Stimulated activated CD4-positive, alpha-beta T cell treated with anti-CD3 and anti-CD28 coated beads, TNF-alpha, amount 100 ng/mL, for 24 hours (primary cell): ENCODE measurements around the gene CWC27.
"Not testable (repeated sequence)": the region's sequence is repeated elsewhere in the genome, so short reads cannot be mapped to it uniquely, and the experiment has no call there.

ENCODE experiments used
- DNase-seq, 3 experiments: peaks; one replicate each; pipeline ENCODE4 v3.0.0-alpha.2; 2020; ENCODE audit warnings: low read depth in 3 of 3

CWC27 gene

GRCh38 chr5:64838803-64839202 is 70.1 kb downstream of the CWC27 start:
- no peak for DNase-seq

DNA sequence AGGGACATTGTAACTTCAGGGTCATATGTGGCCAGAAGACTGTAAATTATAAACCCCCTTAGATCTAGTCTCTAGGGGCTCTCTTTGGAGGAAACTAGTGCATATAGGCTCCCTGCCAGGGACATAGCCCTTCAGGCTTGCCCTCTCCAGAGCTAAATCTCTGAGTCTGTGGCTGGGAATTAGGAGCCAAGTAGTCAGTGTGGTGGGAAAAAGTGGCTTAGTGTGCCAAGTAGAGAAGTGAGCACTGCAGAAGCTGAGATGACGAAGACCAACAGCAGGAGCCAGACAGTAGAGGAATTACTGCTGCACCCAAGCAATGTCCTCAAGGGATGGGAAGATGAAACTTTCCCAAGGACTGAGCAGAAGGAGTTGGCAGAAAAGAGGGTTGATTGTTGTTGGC is 71.2 kb downstream of the CWC27 start:
- DNase-seq, result no peak

GRCh38 chr5:64840958-64841357 is 72.2 kb downstream of the CWC27 start:
- no peak for DNase-seq

DNA sequence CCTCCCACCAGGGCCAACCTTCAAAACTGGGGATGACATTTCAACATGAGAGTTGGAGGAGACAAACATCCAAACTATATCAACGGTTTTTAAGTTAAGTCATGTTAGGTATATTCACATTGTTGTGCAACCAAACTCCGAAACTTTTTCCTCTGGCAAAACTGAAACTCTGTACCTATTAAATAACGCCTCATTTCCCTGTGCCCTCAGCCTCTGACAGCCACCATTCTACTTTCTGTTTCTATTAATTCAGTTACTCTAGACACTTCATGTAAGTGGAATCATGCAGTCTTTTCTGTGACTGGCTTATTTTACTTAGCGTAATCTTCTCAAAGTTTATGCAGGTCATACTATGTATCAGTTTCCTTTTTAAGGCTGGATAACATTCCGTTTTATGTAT is 85.0 kb downstream of the CWC27 start:
- DNase-seq, result no peak

DNA sequence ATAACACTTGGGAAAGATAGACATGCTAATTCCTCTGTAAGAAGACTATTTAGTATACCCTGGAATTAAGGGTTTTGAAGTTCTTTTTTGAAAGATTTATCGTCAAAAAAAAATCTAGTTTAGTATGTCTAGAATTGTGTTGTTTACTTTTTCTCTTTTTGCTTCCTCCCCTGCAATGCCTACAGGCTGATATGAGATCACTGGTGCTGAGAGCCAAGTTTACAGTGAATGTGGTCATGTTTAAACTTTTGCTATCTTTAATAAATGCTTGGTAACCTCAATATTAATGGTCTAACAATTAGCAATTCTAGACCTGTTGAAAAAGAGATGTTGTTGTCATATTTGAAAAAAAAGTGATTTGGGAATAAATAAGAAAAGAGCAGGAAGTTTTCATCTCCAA is 86.1 kb downstream of the CWC27 start:
- no peak for DNase-seq

DNA sequence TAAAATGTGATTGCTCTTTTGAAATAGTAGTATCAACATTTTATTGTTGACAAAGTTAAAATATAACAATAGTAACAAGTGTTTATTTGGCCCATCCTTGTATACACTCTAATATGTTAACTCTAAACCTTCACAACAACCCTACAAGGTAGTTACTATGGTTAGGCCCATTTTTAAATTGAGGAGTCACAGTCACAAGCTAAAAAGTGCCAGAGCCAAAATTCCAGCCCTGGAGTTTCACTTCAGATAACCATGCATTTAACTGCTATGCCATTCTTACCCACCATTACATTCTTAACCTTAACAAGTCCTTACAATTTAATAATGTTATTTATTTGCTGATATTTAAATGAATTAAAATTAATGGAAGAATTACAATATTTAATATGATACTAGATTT is 91.2 kb downstream of the CWC27 start:
- no peak for DNase-seq

- no peak for DNase-seq
Observed at GRCh38 chr5:64861281-64861680, 92.6 kb downstream of the CWC27 start.

DNA sequence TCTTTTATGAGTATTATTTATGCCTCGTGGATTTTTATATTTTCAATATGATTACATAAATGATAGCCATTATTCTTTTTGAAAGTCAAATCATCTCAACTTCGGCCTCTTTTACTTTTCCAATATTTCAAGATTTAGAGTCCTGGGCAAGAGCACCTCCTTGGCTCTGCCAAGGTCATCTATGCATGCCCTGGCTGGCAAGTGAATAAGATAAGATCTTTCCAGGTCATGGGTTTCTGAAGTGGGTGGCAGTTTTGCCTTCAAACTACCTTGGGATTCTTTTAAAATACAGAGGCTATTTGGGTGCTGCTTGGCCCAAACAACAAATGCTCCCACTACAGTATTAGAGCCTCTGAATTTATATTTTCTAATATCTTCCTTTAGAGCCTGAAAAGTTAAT is 95.4 kb downstream of the CWC27 start:
- DNase-seq, result no peak

- no peak for DNase-seq
Observed at GRCh38 chr5:64865662-64866061, 96.9 kb downstream of the CWC27 start.

- DNase-seq, result no peak
Observed at GRCh38 chr5:64869419-64869818, 100.7 kb downstream of the CWC27 start.

- DNase-seq, result no peak
Observed at GRCh38 chr5:64872044-64872443, 103.3 kb downstream of the CWC27 start.

DNA sequence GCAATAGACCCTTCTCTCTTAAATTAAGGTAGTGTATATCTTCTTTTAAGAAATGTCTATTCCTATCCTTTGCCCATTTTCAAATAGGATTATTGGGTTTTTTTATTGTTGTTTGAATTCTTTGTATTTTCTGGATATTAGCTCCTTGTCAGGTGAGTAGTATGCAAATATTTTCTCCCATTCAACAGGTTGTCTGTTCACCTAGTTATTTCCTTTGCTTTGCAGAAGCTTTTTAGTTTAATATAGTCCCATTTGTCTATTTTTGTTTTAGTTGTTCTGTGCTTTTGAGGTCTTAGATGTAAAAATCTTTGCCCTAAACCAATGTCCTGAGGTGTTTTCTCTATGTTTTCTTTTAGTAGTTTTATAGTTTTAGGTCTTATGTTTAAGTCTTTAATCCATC is 104.7 kb downstream of the CWC27 start:
- DNase-seq, result no peak

GRCh38 chr5:64874753-64875152 is 106.0 kb downstream of the CWC27 start:
- no peak for DNase-seq

- DNase-seq, result no peak
Observed at GRCh38 chr5:64876203-64876602, 107.5 kb downstream of the CWC27 start.

- DNase-seq, result no peak
Observed at GRCh38 chr5:64880821-64881220, 112.1 kb downstream of the CWC27 start.

DNA sequence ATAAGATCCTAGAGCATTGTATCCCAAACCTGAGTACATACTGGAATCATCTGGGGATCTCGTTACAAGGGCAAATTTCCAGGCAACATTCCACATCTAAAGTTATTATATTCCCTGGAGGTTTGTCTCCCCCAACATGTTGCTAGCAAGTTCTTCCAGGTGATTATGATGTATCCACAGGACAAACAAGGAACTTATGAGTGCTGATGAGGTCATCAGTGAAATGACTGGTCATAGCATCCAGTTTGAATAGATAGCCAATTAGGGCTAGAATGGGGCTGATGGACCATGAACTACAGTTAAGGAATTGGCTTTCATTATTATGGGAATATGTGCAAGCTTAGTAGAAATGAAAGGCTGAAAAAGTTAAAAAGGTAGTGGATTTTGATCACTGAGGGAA is 115.2 kb downstream of the CWC27 start:
- no peak for DNase-seq

GRCh38 chr5:64884541-64884940 is 115.8 kb downstream of the CWC27 start:
- DNase-seq, result no peak

DNA sequence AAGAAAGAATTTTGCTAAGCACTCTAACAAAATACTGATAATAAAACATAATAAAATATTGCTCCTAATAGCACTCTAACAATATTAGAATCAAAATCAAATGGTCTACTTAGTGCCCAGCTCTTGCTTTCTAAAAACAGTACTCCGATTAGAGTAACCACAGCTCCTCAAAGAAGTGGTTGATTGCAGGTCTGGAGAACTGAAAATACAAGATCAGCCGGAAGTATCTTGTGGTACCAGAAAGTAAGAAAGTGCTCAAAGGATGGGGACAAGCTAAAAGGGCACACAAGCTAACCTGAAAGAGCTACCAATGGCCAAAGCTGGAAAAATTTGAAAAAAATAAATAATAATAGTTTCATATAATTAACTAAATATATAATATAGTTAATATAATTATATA is 119.2 kb downstream of the CWC27 start:
- no peak for DNase-seq

- no peak for DNase-seq
Observed at GRCh38 chr5:64895748-64896147, 127.0 kb downstream of the CWC27 start.

GRCh38 chr5:64899838-64900237 is 131.1 kb downstream of the CWC27 start:
- DNase-seq, result no peak

DNA sequence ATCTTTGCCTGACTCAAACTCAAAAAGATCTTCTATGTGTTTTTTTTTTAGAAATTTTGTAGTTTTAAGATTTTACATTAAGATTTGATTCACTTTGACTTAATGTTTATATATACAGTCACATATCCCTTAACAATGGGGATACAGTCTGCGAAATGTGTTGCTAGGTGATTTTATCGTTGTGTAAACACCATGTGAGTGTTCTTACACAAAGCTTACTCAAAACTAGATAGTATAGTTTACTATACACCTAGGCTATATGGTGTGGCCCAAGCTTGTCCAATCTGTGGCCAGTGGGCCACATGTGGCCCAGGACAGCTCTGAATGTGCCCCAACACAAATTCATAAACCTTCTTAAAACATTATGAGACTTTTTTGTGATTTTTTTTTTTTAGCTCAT is 131.9 kb downstream of the CWC27 start:
- no peak for DNase-seq

DNA sequence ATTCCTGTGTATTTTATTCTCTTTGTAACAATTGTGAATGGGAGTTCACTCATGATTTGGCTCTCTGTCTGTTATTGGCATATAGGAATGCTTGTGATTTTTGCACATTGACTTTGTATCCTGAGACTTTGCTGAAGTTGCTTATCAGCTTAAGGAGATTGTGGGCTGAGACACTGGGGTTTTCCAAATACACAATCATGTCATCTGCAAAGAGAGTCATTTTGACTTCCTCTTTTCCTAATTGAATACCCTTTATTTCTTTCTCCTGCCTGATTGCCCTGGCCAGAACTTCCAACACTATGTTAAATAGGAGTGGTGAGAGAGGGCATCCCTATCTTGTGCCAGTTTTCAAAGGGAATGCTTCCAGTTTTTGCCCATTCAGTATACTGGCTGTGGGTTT is 138.7 kb downstream of the CWC27 start:
- DNase-seq, result not testable (repeated sequence)

DNA sequence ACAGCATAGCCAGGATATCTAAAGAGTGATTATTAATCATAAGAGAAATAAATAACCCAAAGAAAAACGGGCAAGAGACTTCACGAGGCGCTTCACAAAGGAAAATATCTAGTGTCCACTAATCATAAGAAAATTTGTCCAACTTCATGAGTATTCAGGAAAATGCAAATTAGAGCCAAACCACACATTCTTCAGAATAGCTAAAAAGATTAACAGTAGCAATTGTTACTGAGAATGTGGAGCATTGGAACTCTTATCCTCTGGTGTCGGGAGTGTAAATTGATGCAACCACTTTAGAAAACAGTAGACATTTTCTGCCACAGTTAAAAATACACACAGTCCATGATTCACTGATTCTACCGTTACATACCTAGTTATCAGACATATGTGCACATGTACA is 145.7 kb downstream of the CWC27 start:
- no peak for DNase-seq

- no peak for DNase-seq
Observed at GRCh38 chr5:64918083-64918482, 149.4 kb downstream of the CWC27 start.

GRCh38 chr5:64921386-64921785 is 152.7 kb downstream of the CWC27 start:
- no peak for DNase-seq
